Measurements from ENCODE around the gene ZSWIM5.

ZSWIM5 gene

GRCh38 chr1:45016090-45016697, 190.2 kb downstream of the ZSWIM5 start:
- H3K27me3 ChIP-seq (ENCODE audit: control insufficient read depth in 5 of 5, insufficient read depth in 4 of 5, low read length in 5 of 5), result no peaks in the 10 kb centered on the region
- peaks cover 4 to 21% (median 13%) of the 10 kb centered on the region in 5 donors for H3K36me3 ChIP-seq (ENCODE audit: control insufficient read depth in 5 of 5, insufficient read depth in 5 of 5, low read length in 5 of 5)
- peaks cover 5 to 32% (median 29%) of the 10 kb centered on the region in 5 donors for H3K4me1 ChIP-seq (ENCODE audit: control insufficient read depth in 5 of 5, insufficient read depth in 5 of 5, low read length in 5 of 5)
- no peak overlapping the region for H3K4me3 ChIP-seq (ENCODE audit: low read depth in 1 of 5, low read length in 5 of 5)
- no peaks in the 10 kb centered on the region for H3K9me3 ChIP-seq (ENCODE audit: control insufficient read depth in 5 of 5, low read length in 5 of 5)
- H3K9ac ChIP-seq (ENCODE audit: low read length in 5 of 5), result no peak overlapping the region
- H3K27ac ChIP-seq (ENCODE audit: low read depth, low read length), result no peak overlapping the region

GRCh38 chr1:45015683-45016082, 190.7 kb downstream of the ZSWIM5 start:
- Histone ChIP-seq H3K27ac (ENCODE audit: low read depth, low read length) (no peak overlapping the region), H3K4me3 (ENCODE audit: low read depth in 1 of 5, low read length in 5 of 5) (no peak overlapping the region), H3K4me1 (ENCODE audit: control insufficient read depth in 5 of 5, insufficient read depth in 5 of 5, low read length in 5 of 5) (peaks cover 5 to 33% (median 30%) of the 10 kb centered on the region in 5 donors), H3K9me3 (ENCODE audit: control insufficient read depth in 5 of 5, low read length in 5 of 5) (no peaks in the 10 kb centered on the region), H3K27me3 (ENCODE audit: control insufficient read depth in 5 of 5, insufficient read depth in 4 of 5, low read length in 5 of 5) (no peaks in the 10 kb centered on the region), H3K9ac (ENCODE audit: low read length in 5 of 5) (no peak overlapping the region), H3K36me3 (ENCODE audit: control insufficient read depth in 5 of 5, insufficient read depth in 5 of 5, low read length in 5 of 5) (peaks cover 4 to 21% (median 13%) of the 10 kb centered on the region in 5 donors)

- peak overlapping the region in 1 of 5 donors; percentile 49 for H3K9ac ChIP-seq (ENCODE audit: low read length in 5 of 5)
- no peak overlapping the region for H3K27ac ChIP-seq (ENCODE audit: low read depth, low read length)
These were observed 191.9 kb downstream of the ZSWIM5 start for GRCh38 chr1:45014321-45015028.

GRCh38 chr1:45013551-45014209, 192.7 kb downstream of the ZSWIM5 start:
- Histone ChIP-seq H3K9ac (ENCODE audit: low read length in 5 of 5) (peak overlapping the region in 3 of 5 donors; percentile 1 to 86 (median 81)), H3K27ac (ENCODE audit: low read depth, low read length) (no peak overlapping the region), H3K27me3 (ENCODE audit: control insufficient read depth in 5 of 5, insufficient read depth in 4 of 5, low read length in 5 of 5) (no peaks in the 10 kb centered on the region), H3K4me3 (ENCODE audit: low read depth in 1 of 5, low read length in 5 of 5) (peak overlapping the region in 1 of 5 donors; percentile 2), H3K4me1 (ENCODE audit: control insufficient read depth in 5 of 5, insufficient read depth in 5 of 5, low read length in 5 of 5) (peaks cover 11 to 53% (median 50%) of the 10 kb centered on the region in 5 donors), H3K9me3 (ENCODE audit: control insufficient read depth in 5 of 5, low read length in 5 of 5) (no peaks in the 10 kb centered on the region), H3K36me3 (ENCODE audit: control insufficient read depth in 5 of 5, insufficient read depth in 5 of 5, low read length in 5 of 5) (peaks cover 4 to 31% (median 25%) of the 10 kb centered on the region in 5 donors)

More at GRCh38 chr1:45014321-45015028, 191.9 kb downstream of the ZSWIM5 start:
- no peak overlapping the region for H3K4me3 ChIP-seq (ENCODE audit: low read depth in 1 of 5, low read length in 5 of 5)
- no peaks in the 10 kb centered on the region for H3K9me3 ChIP-seq (ENCODE audit: control insufficient read depth in 5 of 5, low read length in 5 of 5)
- peaks cover 11 to 45% (median 42%) of the 10 kb centered on the region in 5 donors for H3K4me1 ChIP-seq (ENCODE audit: control insufficient read depth in 5 of 5, insufficient read depth in 5 of 5, low read length in 5 of 5)
- peaks cover 4 to 23% (median 18%) of the 10 kb centered on the region in 5 donors for H3K36me3 ChIP-seq (ENCODE audit: control insufficient read depth in 5 of 5, insufficient read depth in 5 of 5, low read length in 5 of 5)
- H3K27me3 ChIP-seq (ENCODE audit: control insufficient read depth in 5 of 5, insufficient read depth in 4 of 5, low read length in 5 of 5), result no peaks in the 10 kb centered on the region

GRCh38 chr1:45012639-45013278, 193.6 kb downstream of the ZSWIM5 start:
- Histone ChIP-seq H3K27ac (ENCODE audit: low read depth, low read length) (peak overlapping the region; percentile 54), H3K9me3 (ENCODE audit: control insufficient read depth in 5 of 5, low read length in 5 of 5) (no peaks in the 10 kb centered on the region), H3K27me3 (ENCODE audit: control insufficient read depth in 5 of 5, insufficient read depth in 4 of 5, low read length in 5 of 5) (no peaks in the 10 kb centered on the region), H3K36me3 (ENCODE audit: control insufficient read depth in 5 of 5, insufficient read depth in 5 of 5, low read length in 5 of 5) (peaks cover 4 to 40% (median 35%) of the 10 kb centered on the region in 5 donors), H3K4me1 (ENCODE audit: control insufficient read depth in 5 of 5, insufficient read depth in 5 of 5, low read length in 5 of 5) (peaks cover 11 to 55% (median 50%) of the 10 kb centered on the region in 5 donors), H3K9ac (ENCODE audit: low read length in 5 of 5) (peak overlapping the region; percentile 81 to 95 (median 86)), H3K4me3 (ENCODE audit: low read depth in 1 of 5, low read length in 5 of 5) (peak overlapping the region; percentile 74 to 97 (median 89))

GRCh38 chr1:45011837-45012638, 194.4 kb downstream of the ZSWIM5 start, which contains the start of gene UROD:
UROD (plus strand) TSS chr1:45012254; CDS start chr1:45012266, 12 bp downstream.
- Histone ChIP-seq H3K27ac (ENCODE audit: low read depth, low read length) (peak within 1 kb of the TSS; percentile 54), H3K4me3 (ENCODE audit: low read depth in 1 of 5, low read length in 5 of 5) (peak within 1 kb of the TSS; percentile 74 to 97 (median 89)), H3K9ac (ENCODE audit: low read length in 5 of 5) (peak within 1 kb of the TSS; percentile 86 to 95 (median 88)), H3K27me3 (ENCODE audit: control insufficient read depth in 5 of 5, insufficient read depth in 4 of 5, low read length in 5 of 5) (no peaks in the 10 kb centered on the region), H3K9me3 (ENCODE audit: control insufficient read depth in 5 of 5, low read length in 5 of 5) (no peaks in the 10 kb centered on the region), H3K36me3 (ENCODE audit: control insufficient read depth in 5 of 5, insufficient read depth in 5 of 5, low read length in 5 of 5) (peaks cover 4 to 48% (median 42%) of the 10 kb centered on the region in 5 donors), H3K4me1 (ENCODE audit: control insufficient read depth in 5 of 5, insufficient read depth in 5 of 5, low read length in 5 of 5) (peaks cover 11 to 55% (median 50%) of the 10 kb centered on the region in 5 donors)

GRCh38 chr1:45010855-45011811, 195.3 kb downstream of the ZSWIM5 start, which contains the start of gene HECTD3:
HECTD3 (minus strand) TSS chr1:45011324; CDS start chr1:45011257, 67 bp downstream.
- Histone ChIP-seq H3K27ac (ENCODE audit: low read depth, low read length) (peak within 1 kb of the TSS; percentile 54), H3K9ac (ENCODE audit: low read length in 5 of 5) (peak within 1 kb of the TSS; percentile 86 to 95 (median 88)), H3K27me3 (ENCODE audit: control insufficient read depth in 5 of 5, insufficient read depth in 4 of 5, low read length in 5 of 5) (no peaks in the 10 kb centered on the region), H3K36me3 (ENCODE audit: control insufficient read depth in 5 of 5, insufficient read depth in 5 of 5, low read length in 5 of 5) (peaks cover 4 to 56% (median 48%) of the 10 kb centered on the region in 5 donors), H3K9me3 (ENCODE audit: control insufficient read depth in 5 of 5, low read length in 5 of 5) (no peaks in the 10 kb centered on the region), H3K4me1 (ENCODE audit: control insufficient read depth in 5 of 5, insufficient read depth in 5 of 5, low read length in 5 of 5) (peaks cover 11 to 55% (median 51%) of the 10 kb centered on the region in 5 donors), H3K4me3 (ENCODE audit: low read depth in 1 of 5, low read length in 5 of 5) (peak within 1 kb of the TSS; percentile 74 to 97 (median 89))

DNA sequence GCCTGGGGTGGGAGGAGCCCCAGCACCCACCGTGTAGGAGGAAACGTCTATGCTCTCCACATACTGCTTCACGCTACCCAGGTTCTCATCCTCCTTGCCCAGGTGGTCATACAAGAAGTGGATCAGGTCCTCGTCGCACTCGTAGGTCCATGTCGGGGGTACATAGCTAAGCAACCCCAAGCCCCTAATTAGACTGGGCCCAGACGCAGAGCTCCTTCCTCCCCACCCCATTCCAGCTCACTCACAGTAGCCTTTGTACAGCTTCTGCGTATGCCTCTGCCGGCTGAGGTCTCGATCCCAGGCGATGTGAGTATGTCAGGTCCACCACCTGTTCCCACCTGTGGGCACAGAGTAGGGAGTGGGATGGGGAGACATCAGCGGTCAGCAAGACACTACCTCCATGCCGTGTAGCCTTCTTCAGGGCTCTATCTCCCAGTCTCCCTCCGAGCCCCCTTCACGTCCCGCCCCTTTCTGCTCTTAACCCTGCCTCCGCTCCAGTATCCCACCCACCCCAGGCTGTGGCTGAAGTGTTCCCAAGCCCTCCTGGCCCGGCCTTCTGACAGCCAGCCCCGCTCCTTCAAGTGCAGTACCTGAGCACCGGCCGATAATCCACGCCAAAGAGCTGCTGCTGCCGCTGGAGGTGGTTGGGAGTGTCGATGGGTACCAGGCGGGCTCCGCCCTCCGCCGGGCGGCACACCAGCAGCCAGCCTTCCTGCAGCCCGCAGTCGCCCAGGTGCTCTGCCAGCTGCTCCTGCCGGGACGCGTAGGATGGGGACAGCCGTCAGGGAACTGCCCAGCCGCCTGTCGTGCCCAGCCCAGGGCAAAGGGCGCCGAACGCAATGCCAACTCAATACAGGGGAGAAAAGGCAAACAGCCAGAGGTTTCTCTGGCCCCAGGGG, 196.2 kb downstream of the ZSWIM5 start:
- H3K27ac ChIP-seq (ENCODE audit: low read depth, low read length), result peak overlapping the region; percentile 54
- no peaks in the 10 kb centered on the region for H3K27me3 ChIP-seq (ENCODE audit: control insufficient read depth in 5 of 5, insufficient read depth in 4 of 5, low read length in 5 of 5)
- peaks cover 11 to 59% (median 51%) of the 10 kb centered on the region in 5 donors for H3K4me1 ChIP-seq (ENCODE audit: control insufficient read depth in 5 of 5, insufficient read depth in 5 of 5, low read length in 5 of 5)
- H3K9me3 ChIP-seq (ENCODE audit: control insufficient read depth in 5 of 5, low read length in 5 of 5), result no peaks in the 10 kb centered on the region
- H3K4me3 ChIP-seq (ENCODE audit: low read depth in 1 of 5, low read length in 5 of 5), result peak overlapping the region; percentile 74 to 97 (median 89)
- H3K9ac ChIP-seq (ENCODE audit: low read length in 5 of 5), result peak overlapping the region; percentile 82 to 95 (median 86)
- peaks cover 0 to 61% (median 53%) of the 10 kb centered on the region in 5 donors for H3K36me3 ChIP-seq (ENCODE audit: control insufficient read depth in 5 of 5, insufficient read depth in 5 of 5, low read length in 5 of 5)
